ENCODE results near the gene NRSN2.
"Not testable (repeated sequence)": the region's sequence is repeated elsewhere in the genome, so short reads cannot be mapped to it uniquely, and the experiment has no call there.

NRSN2 gene

GRCh38 chr20:325045-325888, 21.6 kb upstream of the NRSN2 start, which contains the start of gene SOX12:
SOX12 (plus strand) TSS chr20:325552; CDS start chr20:325925, 373 bp downstream.
- peak; percentile 93 for DNase-seq

DNA sequence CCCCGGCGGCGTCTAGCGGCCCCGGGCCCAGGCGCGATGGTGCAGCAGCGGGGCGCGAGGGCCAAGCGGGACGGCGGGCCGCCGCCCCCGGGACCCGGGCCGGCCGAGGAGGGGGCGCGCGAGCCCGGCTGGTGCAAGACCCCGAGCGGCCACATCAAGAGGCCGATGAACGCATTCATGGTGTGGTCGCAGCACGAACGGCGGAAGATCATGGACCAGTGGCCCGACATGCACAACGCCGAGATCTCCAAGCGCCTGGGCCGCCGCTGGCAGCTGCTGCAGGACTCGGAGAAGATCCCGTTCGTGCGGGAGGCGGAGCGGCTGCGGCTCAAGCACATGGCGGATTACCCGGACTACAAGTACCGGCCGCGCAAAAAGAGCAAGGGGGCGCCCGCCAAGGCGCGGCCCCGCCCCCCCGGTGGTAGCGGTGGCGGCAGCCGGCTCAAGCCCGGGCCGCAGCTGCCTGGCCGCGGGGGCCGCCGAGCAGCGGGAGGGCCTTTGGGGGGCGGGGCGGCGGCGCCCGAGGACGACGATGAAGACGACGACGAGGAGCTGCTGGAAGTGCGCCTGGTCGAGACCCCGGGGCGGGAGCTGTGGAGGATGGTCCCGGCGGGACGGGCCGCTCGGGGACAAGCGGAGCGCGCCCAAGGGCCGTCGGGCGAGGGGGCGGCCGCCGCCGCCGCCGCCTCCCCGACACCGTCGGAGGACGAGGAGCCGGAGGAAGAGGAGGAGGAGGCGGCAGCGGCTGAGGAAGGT, 20.8 kb upstream of the NRSN2 start:
- DNase-seq: peak; percentile 68

DNA sequence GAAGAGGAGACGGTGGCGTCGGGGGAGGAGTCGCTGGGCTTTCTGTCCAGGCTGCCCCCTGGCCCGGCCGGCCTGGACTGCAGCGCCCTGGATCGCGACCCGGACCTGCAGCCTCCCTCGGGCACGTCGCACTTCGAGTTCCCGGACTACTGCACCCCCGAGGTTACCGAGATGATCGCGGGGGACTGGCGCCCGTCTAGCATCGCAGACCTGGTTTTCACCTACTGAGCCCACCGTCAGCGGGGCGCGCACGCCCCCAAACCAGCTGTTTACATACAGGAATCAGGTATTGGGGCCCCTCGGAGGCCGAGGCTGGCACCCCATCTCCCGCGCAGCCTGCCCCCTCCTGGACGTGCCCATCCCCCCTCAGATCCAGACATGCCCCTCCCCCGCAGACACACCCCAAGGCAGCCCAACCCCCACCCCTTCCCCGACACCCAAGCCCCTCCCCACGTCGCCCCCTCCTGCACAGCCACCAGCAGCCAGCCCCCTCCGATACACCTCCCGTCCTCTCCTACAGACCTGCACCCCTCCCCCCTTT, 20.2 kb upstream of the NRSN2 start:
- peak; percentile 55 for DNase-seq

GRCh38 chr20:327186-328026, 19.5 kb upstream of the NRSN2 start:
- DNase-seq: peak; percentile 89

DNA sequence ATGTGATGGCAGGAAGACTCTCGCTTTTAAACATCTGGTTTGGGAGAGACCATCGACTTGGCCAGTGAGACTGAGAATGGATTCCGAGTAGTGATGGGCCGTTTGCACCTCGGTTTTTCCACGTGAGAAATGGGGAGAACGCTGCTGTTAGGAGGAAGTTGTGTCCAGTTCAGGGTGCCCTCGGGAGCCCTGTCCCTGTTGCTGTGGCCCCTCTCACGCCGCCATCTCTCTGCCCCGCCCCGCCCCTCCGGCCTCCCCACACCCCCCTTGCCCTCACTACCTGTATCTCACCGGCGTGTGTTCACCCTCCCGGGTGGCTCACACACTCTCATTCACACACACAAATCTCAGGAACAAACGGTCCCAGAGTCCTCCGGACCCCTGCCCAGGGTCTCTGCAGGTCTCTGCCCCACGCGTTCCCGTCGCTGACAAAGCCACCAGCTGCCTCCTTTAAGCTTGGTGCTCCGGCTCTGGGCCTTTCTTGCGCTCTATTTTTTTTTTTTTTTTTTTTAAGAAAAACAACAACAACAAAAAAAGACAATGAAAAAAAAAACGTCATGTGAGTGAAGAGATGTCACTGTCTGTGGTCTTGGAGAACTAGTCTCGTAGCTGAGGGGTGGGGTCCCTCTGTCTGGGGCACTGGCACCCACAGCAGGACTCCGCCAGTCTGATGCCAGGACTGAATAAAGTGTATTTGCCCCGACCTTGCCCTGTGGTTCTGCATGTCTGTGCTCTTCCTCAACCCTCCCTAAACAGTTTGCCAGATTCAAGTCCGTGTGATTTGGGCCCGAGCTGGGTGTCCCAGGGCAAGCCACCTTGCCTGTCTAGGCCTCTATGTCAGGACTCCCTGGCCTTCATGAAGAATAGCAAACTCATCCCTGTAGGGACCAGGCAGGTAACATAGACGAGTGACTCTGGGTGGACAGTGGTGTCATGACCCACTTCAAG, 18.6 kb upstream of the NRSN2 start:
- peak; percentile 12 for DNase-seq

GRCh38 chr20:328975-329695, 17.8 kb upstream of the NRSN2 start:
- DNase-seq: no peak

DNA sequence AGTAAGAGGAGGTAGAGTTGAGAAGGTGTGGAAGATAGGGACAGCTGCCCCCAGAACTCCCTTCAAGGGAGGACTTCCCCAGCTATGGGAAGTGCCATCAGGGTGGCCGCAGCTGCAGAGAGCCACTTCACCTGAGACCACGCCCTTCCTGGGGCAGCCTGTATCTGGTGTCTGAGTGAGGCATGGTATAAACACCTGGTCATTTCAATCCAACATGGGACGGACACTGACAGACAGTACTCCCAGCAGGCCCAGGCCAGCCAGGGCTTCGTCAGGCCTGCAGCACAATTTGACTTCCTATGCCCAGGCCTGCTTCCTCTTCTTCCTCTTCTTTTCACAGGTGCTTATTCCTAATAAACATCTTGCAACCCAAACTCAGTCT, 17.1 kb upstream of the NRSN2 start:
- no peak for DNase-seq

GRCh38 chr20:330233-331149, 16.4 kb upstream of the NRSN2 start:
- DNase-seq: peak; percentile 77

- DNase-seq: no peak
These were observed 12.3 kb upstream of the NRSN2 start for GRCh38 chr20:334578-334977.

- DNase-seq: not testable (repeated sequence)
These were observed 10.9 kb upstream of the NRSN2 start for GRCh38 chr20:336040-336439.

- DNase-seq: peak; percentile 95
These were observed 5.2 kb upstream of the NRSN2 start for GRCh38 chr20:341682-342081.

GRCh38 chr20:343107-343506, 3.8 kb upstream of the NRSN2 start:
- DNase-seq: no peak

DNA sequence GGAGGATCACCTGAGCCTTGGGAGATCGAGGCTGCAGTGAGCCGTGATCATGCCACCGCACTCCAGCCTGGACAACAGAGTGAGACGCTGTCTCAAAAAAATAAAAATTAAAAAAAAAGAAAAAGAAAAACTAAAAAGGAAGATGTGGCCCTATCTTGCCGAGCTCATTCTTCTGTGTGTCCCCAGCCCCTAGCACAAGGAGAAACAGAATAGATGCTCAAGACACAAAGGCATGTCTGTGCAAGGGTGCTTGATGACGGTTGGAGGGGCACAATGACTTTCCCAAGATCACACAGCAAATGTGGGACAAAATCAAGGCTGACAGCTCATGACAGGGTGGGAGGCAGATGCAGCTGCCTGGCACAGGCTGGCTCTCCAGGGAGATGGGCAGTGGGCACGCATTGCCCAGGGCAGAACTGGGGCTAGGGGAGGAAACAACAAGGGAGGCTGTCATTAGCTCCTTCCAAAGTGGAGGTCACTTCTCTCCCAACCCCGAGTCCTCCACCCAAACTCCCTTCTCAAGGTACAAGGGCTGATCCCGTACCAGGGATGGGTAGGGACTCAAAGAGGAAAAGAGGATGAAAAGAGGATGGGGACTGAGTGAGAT, 775 bp upstream of the NRSN2 start:
- DNase-seq: no peak

DNA sequence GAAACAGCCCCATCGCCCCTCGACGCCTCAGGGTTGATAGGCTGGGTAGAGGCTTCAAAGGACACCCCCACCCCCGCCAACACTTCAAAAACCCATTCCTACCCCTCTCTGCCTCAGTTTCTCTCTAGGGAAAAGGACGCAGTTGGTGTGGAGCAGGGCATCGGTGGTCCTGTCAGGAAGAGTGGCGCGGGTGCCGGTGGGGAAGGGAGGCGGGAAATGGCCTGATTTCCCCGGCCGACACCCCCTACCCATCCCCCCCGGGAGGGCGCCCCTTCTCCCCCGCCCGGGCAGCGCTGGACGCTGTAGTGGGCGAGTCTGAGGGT, 367 bp downstream of the NRSN2 start:
- DNase-seq: no peak

DNA sequence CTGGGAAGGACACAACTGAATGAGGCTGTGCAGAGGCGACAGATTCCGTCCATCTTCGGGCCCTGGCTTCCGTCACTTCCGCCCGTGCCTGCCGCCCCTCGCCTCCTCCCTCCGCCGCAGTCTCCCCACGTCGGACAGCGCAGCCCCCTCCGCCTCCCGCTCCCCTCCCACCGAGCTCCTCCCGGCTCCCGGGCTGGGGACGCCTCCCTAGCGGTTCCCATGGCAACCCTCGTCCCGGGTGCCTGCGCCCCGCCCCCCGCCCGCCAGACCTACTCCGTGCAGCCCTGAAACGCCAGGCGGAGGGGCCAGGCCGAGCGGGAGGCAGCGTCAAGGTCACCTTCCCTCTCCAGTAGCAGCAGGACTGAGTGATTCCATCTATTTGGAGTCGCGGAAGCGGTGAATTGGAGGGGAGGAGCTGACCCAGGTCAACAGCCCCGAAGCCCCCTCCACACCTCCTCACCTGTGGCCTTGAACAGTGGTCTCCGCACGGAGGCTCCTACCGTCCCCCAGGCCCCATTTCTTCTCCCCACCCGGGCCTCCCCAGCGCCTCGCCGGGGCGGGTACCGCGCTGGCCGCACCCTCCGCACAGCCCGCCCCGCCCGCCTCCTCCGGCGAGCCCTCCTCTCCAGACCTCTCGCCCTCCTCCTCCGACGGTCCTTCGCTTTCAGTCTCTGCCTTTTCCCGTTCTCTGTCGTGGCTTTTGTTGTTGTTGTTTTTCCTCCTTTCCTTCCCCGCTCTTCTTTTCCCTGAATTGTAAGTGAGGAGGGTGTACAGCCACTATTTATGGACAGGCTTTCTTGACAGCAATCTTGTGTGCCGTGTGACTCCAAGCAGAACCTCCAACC, 951 bp downstream of the NRSN2 start:
- peak; percentile 95 for DNase-seq

- no peak for DNase-seq
These were observed 2.3 kb downstream of the NRSN2 start for GRCh38 chr20:348972-349841.

DNA sequence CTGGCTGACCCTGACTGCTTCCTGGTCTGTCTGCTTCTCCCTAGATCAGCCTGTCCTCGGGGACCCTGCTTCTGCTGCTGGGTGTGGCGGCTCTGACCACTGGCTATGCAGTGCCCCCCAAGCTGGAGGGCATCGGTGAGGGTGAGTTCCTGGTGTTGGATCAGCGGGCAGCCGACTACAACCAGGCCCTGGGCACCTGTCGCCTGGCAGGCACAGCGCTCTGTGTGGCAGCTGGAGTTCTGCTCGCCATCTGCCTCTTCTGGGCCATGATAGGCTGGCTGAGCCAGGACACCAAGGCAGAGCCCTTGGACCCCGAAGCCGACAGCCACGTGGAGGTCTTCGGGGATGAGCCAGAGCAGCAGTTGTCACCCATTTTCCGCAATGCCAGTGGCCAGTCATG, 6.3 kb downstream of the NRSN2 start:
- no peak for DNase-seq

Data from HCEC 1CT (cell line).